H1 (cell line): ENCODE data around the gene FAM3B. TPM values are rescaled to one million over a fixed set of nuclear protein-coding genes. Genes with fewer than 3 reads are reported as not detected.

Source experiments
- CTCF ChIA-PET: fragments of 300-600 bp; sonication (Branson Sonifier 250); formaldehyde crosslinking; loops from one replicate; lab custom pipeline; 2021; ENCODE audit not compliant: partially characterized antibody; lab: Charles Lee
- POLR2A ChIA-PET: fragments of 300-600 bp; sonication (Branson Sonifier 250); formaldehyde crosslinking; loops from one replicate; lab custom pipeline; 2021; ENCODE audit warnings: inconsistent platforms; ENCODE audit not compliant: partially characterized antibody; lab: Charles Lee
- DNase-seq, 2 experiments: peaks; one replicate each; pipeline versions ENCODE4 v3.0.0 to v3.0.0-alpha.2; 2010 to 2022; ENCODE audit warnings: low spot score in 2 of 2, low read depth in 1 of 2, mixed read lengths in 1 of 2
- FAIRE-seq: peaks from 2 replicates; lab custom pipeline; 2011; peaks lifted over from hg19 to GRCh38; lab: Jason Lieb, UNC
- H2AFZ ChIP-seq: 2 replicates; pipeline ENCODE4 v1.8.1; 2012; ENCODE audit warnings: low read length, inconsistent platforms
- H2AK5ac ChIP-seq: 2 replicates; pipeline ENCODE4 v1.6.1; 2013; ENCODE audit warnings: low read depth, low read length
- H2BK120ac ChIP-seq: replicated peaks from 2 replicates; pipeline ENCODE3; 2013; ENCODE audit warnings: low read depth, low read length, inconsistent platforms
- H2BK12ac ChIP-seq: 2 replicates; pipeline ENCODE4 v1.6.1; 2013; ENCODE audit warnings: low read depth, low read length
- H2BK15ac ChIP-seq: 2 replicates; pipeline ENCODE4 v1.6.1; 2013; ENCODE audit warnings: low read length
- H2BK20ac ChIP-seq: 2 replicates; pipeline ENCODE4 v1.6.1; 2013; ENCODE audit warnings: low read length
- H2BK5ac ChIP-seq: 2 replicates; pipeline ENCODE4 v1.6.1; 2013; ENCODE audit warnings: low read depth, low read length
- H3K14ac ChIP-seq: 2 replicates; pipeline ENCODE4 v1.6.1; 2013; ENCODE audit warnings: inconsistent platforms; ENCODE audit not compliant: insufficient read length
- H3K18ac ChIP-seq: 2 replicates; pipeline ENCODE4 v1.6.1; 2013; ENCODE audit warnings: low read length; ENCODE audit errors: extremely low read depth
- H3K23ac ChIP-seq: 2 replicates; pipeline ENCODE4 v1.6.1; 2013; ENCODE audit warnings: inconsistent platforms; ENCODE audit not compliant: insufficient read length
- H3K23me2 ChIP-seq: 2 replicates; pipeline ENCODE4 v1.6.1; 2013; ENCODE audit warnings: low read depth, low read length
- H3K27ac ChIP-seq: 2 replicates; pipeline ENCODE4 v1.6.1; 2011; ENCODE audit warnings: low read depth, low read length, inconsistent platforms
- H3K27me3 ChIP-seq, 4 experiments: replicated peaks in 1 of 4; 1 replicate in 1 of 4; 2 replicates in 3 of 4; pipeline versions ENCODE4 v1.6.1 to v1.8.1; 2011 to 2013; ENCODE audit warnings: low read length in 3 of 4, mild to moderate bottlenecking in 3 of 4, inconsistent platforms in 2 of 4, mixed read lengths in 2 of 4, moderate library complexity in 1 of 4; ENCODE audit not compliant: control insufficient read depth in 3 of 4, insufficient read depth in 3 of 4; ENCODE audit errors: extremely low read depth in 1 of 4
- H3K36me3 ChIP-seq, 4 experiments: 2 replicates each; pipeline versions ENCODE4 v1.6.1 to v1.8.1; 2011 to 2013; ENCODE audit warnings: mild to moderate bottlenecking in 4 of 4, low read length in 3 of 4, moderate library complexity in 2 of 4, control low read depth in 1 of 4, inconsistent platforms in 1 of 4; ENCODE audit not compliant: insufficient read depth in 4 of 4, control insufficient read depth in 2 of 4
- H3K4ac ChIP-seq: replicated peaks from 2 replicates; pipeline ENCODE3; 2013; ENCODE audit warnings: low read length, low read depth, mixed read lengths, inconsistent platforms; ENCODE audit not compliant: insufficient read length
- H3K4me1 ChIP-seq, 4 experiments: replicated peaks in 1 of 4; 1 replicate in 1 of 4; 2 replicates in 3 of 4; pipeline versions ENCODE4 v1.6.1 to v1.8.1; 2011 to 2013; ENCODE audit warnings: low read length in 3 of 4, inconsistent platforms in 2 of 4, mixed read lengths in 1 of 4; ENCODE audit not compliant: insufficient read depth in 4 of 4, control insufficient read depth in 3 of 4
- H3K4me2 ChIP-seq, 2 experiments: 2 replicates each; pipeline versions ENCODE4 v1.6.1 to v1.8.1; 2011 to 2013; ENCODE audit warnings: low read depth in 2 of 2, low read length in 2 of 2, control low read depth in 1 of 2, inconsistent platforms in 1 of 2, mild to moderate bottlenecking in 1 of 2; ENCODE audit not compliant: insufficient read depth in 1 of 2
- H3K4me3 ChIP-seq, 4 experiments: fragments of 200-600, 300-600 bp in 1 of 4; sonication (generic), shearing (Covaris generic), sonication (Bioruptor Twin) in 1 of 4; 2 replicates each; pipeline versions ENCODE4 v1.5.1 to v1.8.1; 2011 to 2016; ENCODE audit warnings: low read length in 4 of 4, low read depth in 3 of 4, control low read depth in 2 of 4, inconsistent platforms in 2 of 4, mild to moderate bottlenecking in 2 of 4, mixed read lengths in 1 of 4, moderate library complexity in 1 of 4; ENCODE audit not compliant: insufficient read depth in 2 of 4; ENCODE audit errors: extremely low read depth in 1 of 4
- H3K56ac ChIP-seq: replicated peaks from 2 replicates; pipeline ENCODE3; 2013; ENCODE audit warnings: low read depth, mild to moderate bottlenecking, mixed read lengths, low read length, inconsistent platforms; ENCODE audit not compliant: insufficient read length
- H3K79me1 ChIP-seq: 2 replicates; pipeline ENCODE4 v1.6.1; 2013; ENCODE audit warnings: low read depth, low read length, control low read depth
- H3K79me2 ChIP-seq, 2 experiments: 2 replicates each; pipeline versions ENCODE4 v1.6.1 to v1.8.1; 2012 to 2013; ENCODE audit warnings: low read length in 2 of 2, mild to moderate bottlenecking in 2 of 2, inconsistent platforms in 1 of 2; ENCODE audit not compliant: insufficient read depth in 2 of 2, control insufficient read depth in 1 of 2
- H3K9ac ChIP-seq, 4 experiments: replicated peaks in 1 of 4; 1 replicate in 1 of 4; 2 replicates in 3 of 4; pipeline versions ENCODE4 v1.6.1 to v1.8.1; 2011 to 2013; ENCODE audit warnings: low read depth in 3 of 4, low read length in 3 of 4, control low read depth in 2 of 4, mild to moderate bottlenecking in 2 of 4, moderate library complexity in 2 of 4, inconsistent platforms in 1 of 4; ENCODE audit errors: extremely low read depth in 1 of 4
- H3K9me3 ChIP-seq, 2 experiments: 2 replicates each; pipeline versions ENCODE4 v1.6.1 to v1.8.1; 2012 to 2013; ENCODE audit warnings: mild to moderate bottlenecking in 2 of 2, moderate library complexity in 2 of 2, control low read depth in 1 of 2, inconsistent platforms in 1 of 2, low read depth in 1 of 2, low read length in 1 of 2, mixed read lengths in 1 of 2; ENCODE audit not compliant: insufficient read depth in 2 of 2
- H4K20me1 ChIP-seq, 2 experiments: replicated peaks in 1 of 2; 2 replicates each; pipeline versions ENCODE3 to v1.8.1; 2011 to 2013; ENCODE audit warnings: inconsistent platforms in 2 of 2, low read length in 2 of 2, mild to moderate bottlenecking in 1 of 2; ENCODE audit not compliant: insufficient read depth in 2 of 2, control insufficient read depth in 1 of 2
- H4K5ac ChIP-seq: 2 replicates; pipeline ENCODE4 v1.6.1; 2013; ENCODE audit warnings: low read length, low read depth, mixed read lengths, inconsistent platforms; ENCODE audit not compliant: insufficient read length
- H4K8ac ChIP-seq: 2 replicates; pipeline ENCODE4 v1.8.0; 2013; ENCODE audit warnings: mild to moderate bottlenecking, moderate library complexity, low read length, inconsistent platforms; ENCODE audit not compliant: insufficient read depth; ENCODE audit errors: extremely low read depth
- H4K91ac ChIP-seq: replicated peaks from 2 replicates; pipeline ENCODE3; 2013; ENCODE audit warnings: low read length, mixed read lengths, inconsistent platforms; ENCODE audit not compliant: insufficient read length
- ATF2 ChIP-seq: IDR thresholded peaks from 2 replicates; pipeline ENCODE4 v1.6.1; 2012; ENCODE audit warnings: low read length, inconsistent platforms
- CEBPB ChIP-seq: IDR thresholded peaks from 2 replicates; pipeline ENCODE4 v1.6.1; 2012; ENCODE audit warnings: low read depth, low read length
- EP300 ChIP-seq, 2 experiments: IDR thresholded peaks; 1 replicate in 1 of 2; 2 replicates in 1 of 2; pipeline ENCODE4 v1.6.1; 2011 to 2012; ENCODE audit warnings: low read depth in 2 of 2, low read length in 2 of 2, mild to moderate bottlenecking in 2 of 2, borderline replicate concordance in 1 of 2, inconsistent platforms in 1 of 2, moderate library complexity in 1 of 2
- FOSL1 ChIP-seq: IDR thresholded peaks from 2 replicates; pipeline ENCODE4 v1.6.1; 2011; ENCODE audit warnings: mild to moderate bottlenecking, low read depth, low read length, moderate library complexity; ENCODE audit not compliant: insufficient read depth
- HDAC6 ChIP-seq: IDR thresholded peaks from one replicate; pipeline ENCODE4 v1.7.1; 2012; ENCODE audit warnings: low read depth, mild to moderate bottlenecking, inconsistent platforms, low read length, moderate library complexity
- KDM4A ChIP-seq: IDR thresholded peaks from one replicate; pipeline ENCODE4 v1.7.1; 2012; ENCODE audit warnings: low read depth, mild to moderate bottlenecking, moderate library complexity, low read length, inconsistent platforms; ENCODE audit not compliant: severe bottlenecking
- KDM5A ChIP-seq: fragments of 200-600 bp; IDR thresholded peaks from 2 replicates; pipeline ENCODE4 v1.7.1; 2012; ENCODE audit warnings: mild to moderate bottlenecking, low read length, inconsistent platforms, mixed read lengths
- MAFK ChIP-seq: IDR thresholded peaks from 2 replicates; pipeline ENCODE4 v1.6.1; 2012; ENCODE audit warnings: low read depth, mild to moderate bottlenecking, improper control_type of control experiment, low read length
- POU5F1 ChIP-seq: IDR thresholded peaks from 2 replicates; pipeline ENCODE4 v1.6.1; 2011; ENCODE audit warnings: low read depth, mild to moderate bottlenecking, low read length, moderate library complexity
- SP1 ChIP-seq: IDR thresholded peaks from 2 replicates; pipeline ENCODE4 v1.6.1; 2011; ENCODE audit warnings: low read depth, low read length
- SP4 ChIP-seq: IDR thresholded peaks from 2 replicates; pipeline ENCODE4 v1.6.1; 2012; ENCODE audit warnings: low read length, inconsistent platforms
- USF2 ChIP-seq: IDR thresholded peaks from 2 replicates; pipeline ENCODE4 v1.6.1; 2011; ENCODE audit warnings: low read length, improper control_type of control experiment
- WGBS, 2 experiments: shearing (Covaris generic) in 1 of 2; methylation state at CpG; one replicate each; pipeline versions ENCODE4 v1.1.6 to v1.1.7; 2013 to 2015; ENCODE audit warnings: low lambda C conversion rate in 2 of 2, mixed read lengths in 2 of 2, inconsistent platforms in 1 of 2, low coverage in 1 of 2, missing lambda C conversion rate in 1 of 2; ENCODE audit not compliant: insufficient replicate concordance in 2 of 2, insufficient coverage in 1 of 2, insufficient read length in 1 of 2; ENCODE audit errors: extremely low coverage in 1 of 2, missing lambda C conversion rate in 1 of 2; 5-methylcytosine and 5-hydroxymethylcytosine counted together
- polyA plus RNA-seq, 7 experiments: library from polyadenylated mRNA; depleted of rRNA in 3 of 7; stranded (reverse) in 5 of 7; unstranded in 2 of 7; fragments of >200 nt in 5 of 7; fragments of 200-250 nt in 2 of 7; gene quantifications; 1 replicate in 5 of 7; 2 replicates in 1 of 7; 4 replicates in 1 of 7; pipeline versions ENCODE4 v1.2.1 to v1.2.3, GENCODE V29; 2011 to 2013; ENCODE audit warnings: missing spikeins in 2 of 7, mixed read lengths in 2 of 7
- total RNA-seq: library from RNA; stranded (reverse); fragmentation: NEBNext Ultra II Directional; extraction: Animal tissue kit (Norgen Biotek cat#: 25700); gene quantifications from 2 replicates; pipeline ENCODE4 v1.2.1, GENCODE V29; 2021

FAM3B gene
- total and polyA plus RNA-seq, 2 of the 8 experiments (the other 6 are each of a cell fraction or from before 2014, with no cell fraction given) = 2.0 TPM

GRCh38 chr21:41267346-41267745 lies 49.3 kb upstream of the FAM3B start:
- Histone ChIP-seq H4K91ac (no peak overlapping the region), H3K9ac (no peak overlapping the region), H3K4ac (no peak overlapping the region), H2BK20ac (no peak overlapping the region), H3K79me2 (no peaks in the 10 kb centered on the region), H3K27ac (no peak overlapping the region), H2AFZ (no peak overlapping the region), H4K5ac (no peak overlapping the region), H3K79me1 (no peaks in the 10 kb centered on the region), H3K4me1 (no peaks in the 10 kb centered on the region), H3K18ac (no peak overlapping the region), H3K14ac (no peak overlapping the region), H4K8ac (no peak overlapping the region), H3K36me3 (no peaks in the 10 kb centered on the region), H2BK12ac (no peak overlapping the region), H4K20me1 (no peaks in the 10 kb centered on the region), H3K4me2 (no peak overlapping the region), H2BK5ac (no peak overlapping the region), H3K27me3 (no peaks in the 10 kb centered on the region), H2BK15ac (no peak overlapping the region), H3K23ac (no peak overlapping the region), H3K4me3 (no peak overlapping the region), H2AK5ac (no peak overlapping the region), H3K56ac (no peak overlapping the region), H3K9me3 (peaks cover 0 to 3% of the 10 kb centered on the region in 2 experiments; a peak in 1 of 4 replicates), H3K23me2 (no peaks in the 10 kb centered on the region), H2BK120ac (no peak overlapping the region)
- ChIA-PET POLR2A (no interaction called here), CTCF (interaction anchor here (3.8 kb wide), 1 partner anchor 16 kb away, joined by 25 read pairs; no protein-coding TSS in a partner anchor)
- FAIRE-seq (no peak), DNase-seq (no peak)
- 94% methylated on average over 2 of the region's 2 CpGs; no CpG with 5 or more reads in 1 of the 2 experiments for WGBS, 2 experiments
- TF ChIP-seq CEBPB (no peak), MAFK (no peak), KDM5A (no peak), HDAC6 (no peak), SP1 (no peak), POU5F1 (no peak), SP4 (no peak), KDM4A (no peak), ATF2 (no peak), EP300 (IDR thresholded peaks at IDR 0.05; ENCODE audit: borderline replicate concordance in 1 of 2, low read depth in 2 of 2, low read length in 2 of 2) (no peak), FOSL1 (no peak), USF2 (no peak)
